ENCODE measurements around the gene PSTPIP2.
"Not testable (repeated sequence)": the region's sequence is repeated elsewhere in the genome, so short reads cannot be mapped to it uniquely, and the experiment has no call there.

Gene PSTPIP2

DNA sequence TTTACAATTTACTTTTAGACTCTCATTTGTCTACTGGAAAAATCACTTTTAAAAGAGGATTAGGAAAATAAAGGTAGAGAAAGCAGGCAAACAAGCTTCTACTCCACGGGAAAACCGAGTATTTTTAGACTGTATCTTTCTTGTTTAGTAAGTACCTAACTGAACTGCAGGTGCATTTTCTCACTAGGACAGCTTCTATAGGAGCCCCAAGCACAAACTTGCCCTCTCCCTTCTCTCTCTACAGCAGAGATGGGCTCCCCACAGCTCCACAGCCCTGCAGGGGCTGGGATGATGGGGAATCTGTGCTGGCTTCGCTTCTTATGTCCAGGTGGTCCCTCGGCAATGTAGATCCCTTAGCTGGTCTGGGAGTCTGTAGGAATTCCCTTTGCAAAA, 16.2 kb downstream of the PSTPIP2 start:
- H3K4me3 ChIP-seq (ENCODE audit: low read length), result no peak overlapping the region; the same call in 1 of the 2 replicates
- no peak for TF ChIP-seq ZNF274 (IDR thresholded peaks at IDR 0.05; ENCODE audit: low read depth, low read length)

DNA sequence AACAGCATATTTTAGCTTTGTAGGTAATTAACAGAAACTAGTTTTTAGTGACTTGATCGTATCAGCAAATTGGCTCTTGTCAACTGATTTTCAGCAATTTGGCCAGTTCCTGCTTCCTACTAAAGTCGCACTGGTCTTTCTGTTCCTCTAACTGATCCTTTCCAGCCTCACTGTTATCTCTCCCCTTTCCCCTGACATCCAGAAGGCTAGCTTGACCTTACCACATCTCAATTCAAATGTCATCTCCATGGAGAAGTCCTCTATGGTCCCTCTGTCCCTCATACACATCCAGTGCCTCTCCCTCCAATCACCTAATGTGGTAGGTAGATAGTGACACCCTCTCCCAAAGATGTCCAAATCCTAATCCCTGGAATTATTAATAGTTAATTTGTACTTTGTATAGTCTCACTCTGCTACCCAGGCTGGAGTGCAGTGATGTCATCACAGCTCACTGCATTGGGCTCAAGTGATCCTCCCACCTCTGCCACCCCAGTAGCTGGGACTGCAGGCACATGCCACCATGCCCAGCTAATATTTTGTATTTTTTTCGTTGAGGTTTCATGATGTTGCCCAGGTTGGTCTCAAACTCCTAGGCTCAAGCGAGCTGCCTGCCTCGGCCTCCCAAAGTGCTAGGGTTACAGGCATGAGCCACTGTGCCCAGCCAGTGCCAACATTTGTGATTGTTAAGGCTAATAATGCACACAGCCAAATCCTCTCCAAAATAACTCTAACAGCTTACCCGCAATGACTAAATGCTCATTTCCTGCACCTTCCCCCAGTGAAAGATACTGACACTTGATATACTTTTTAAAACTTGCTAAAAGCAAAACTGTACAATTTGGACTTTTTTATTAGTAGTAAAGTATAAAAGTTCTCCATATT, 16.9 kb downstream of the PSTPIP2 start:
- no peak for TF ChIP-seq ZNF274 (IDR thresholded peaks at IDR 0.05; ENCODE audit: low read depth, low read length)

DNA sequence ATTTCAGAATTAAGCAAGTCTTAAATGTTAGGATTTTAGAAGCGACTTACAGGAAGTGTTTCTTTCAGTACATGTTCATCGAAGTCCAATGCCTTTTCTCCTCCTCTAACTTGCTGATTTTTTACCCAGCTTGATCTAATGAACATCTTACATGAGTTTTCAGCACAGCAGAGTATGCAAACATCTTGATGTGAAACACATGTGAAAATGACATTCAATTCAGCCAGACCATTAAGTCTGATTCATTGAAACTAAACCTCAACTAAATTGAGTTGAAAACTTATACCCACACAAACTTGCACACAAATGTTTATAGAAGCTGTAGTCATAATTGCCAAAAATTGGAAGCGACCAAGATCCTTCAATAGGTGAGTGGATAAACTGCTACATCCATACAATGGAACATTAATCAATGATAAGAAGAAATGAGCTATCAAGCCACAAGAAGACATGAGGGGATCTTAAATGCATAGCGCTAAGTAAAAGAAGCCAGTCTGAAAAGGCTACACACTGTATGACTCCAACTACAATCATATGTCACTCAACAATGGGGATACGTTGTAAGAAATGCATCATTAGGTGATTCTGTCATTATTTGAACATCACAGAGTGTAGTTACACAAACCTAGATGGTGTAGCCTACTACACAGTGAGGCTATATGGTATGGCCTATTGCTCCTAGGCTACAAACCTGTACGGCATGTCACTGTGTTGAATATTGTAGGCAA, 18.5 kb downstream of the PSTPIP2 start:
- no peak overlapping the region for H3K4me3 ChIP-seq (ENCODE audit: low read length)
- TF ChIP-seq ZNF274 (IDR thresholded peaks at IDR 0.05; ENCODE audit: low read depth, low read length), result no peak

More for the DNA sequence above, 16.9 kb downstream of the PSTPIP2 start:
- H3K4me3 ChIP-seq (ENCODE audit: low read length), result no peak overlapping the region; the same call in 1 of the 2 replicates

DNA sequence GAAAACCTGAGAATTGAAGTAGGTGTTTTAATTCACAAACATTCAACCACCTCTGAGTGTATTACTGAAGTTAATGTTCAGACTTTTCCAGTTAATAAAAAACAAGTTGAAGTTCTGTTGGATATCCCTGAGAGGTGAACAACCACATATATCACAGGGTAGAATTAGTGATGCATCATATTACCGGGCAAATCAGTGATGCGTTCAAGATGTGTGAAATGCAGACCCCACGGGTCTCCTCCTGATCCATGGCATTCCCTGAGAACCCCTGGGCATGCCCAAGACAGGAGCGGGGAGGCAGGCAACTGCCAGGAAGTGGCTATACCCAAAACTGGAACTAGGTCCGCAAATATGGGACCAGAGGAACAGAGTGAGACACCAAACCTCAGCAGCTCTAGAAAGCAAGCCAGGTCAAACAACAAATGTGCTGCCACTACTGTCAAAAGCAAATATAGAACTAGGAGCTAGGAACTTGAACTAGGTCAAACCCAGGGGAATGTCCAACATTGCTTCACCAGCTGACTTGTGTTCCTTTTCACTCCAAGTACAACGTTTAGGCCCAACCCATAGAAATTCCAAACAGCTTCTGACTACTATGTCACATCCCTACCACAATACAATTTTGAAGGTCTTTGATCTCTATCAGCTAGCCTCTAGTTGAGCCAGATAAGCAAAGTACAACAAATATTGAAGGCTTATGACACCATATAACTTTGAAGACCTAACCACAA, 20.2 kb downstream of the PSTPIP2 start:
- no peak overlapping the region for H3K4me3 ChIP-seq (ENCODE audit: low read length)
- TF ChIP-seq ZNF274 (IDR thresholded peaks at IDR 0.05; ENCODE audit: low read depth, low read length), result no peak

DNA sequence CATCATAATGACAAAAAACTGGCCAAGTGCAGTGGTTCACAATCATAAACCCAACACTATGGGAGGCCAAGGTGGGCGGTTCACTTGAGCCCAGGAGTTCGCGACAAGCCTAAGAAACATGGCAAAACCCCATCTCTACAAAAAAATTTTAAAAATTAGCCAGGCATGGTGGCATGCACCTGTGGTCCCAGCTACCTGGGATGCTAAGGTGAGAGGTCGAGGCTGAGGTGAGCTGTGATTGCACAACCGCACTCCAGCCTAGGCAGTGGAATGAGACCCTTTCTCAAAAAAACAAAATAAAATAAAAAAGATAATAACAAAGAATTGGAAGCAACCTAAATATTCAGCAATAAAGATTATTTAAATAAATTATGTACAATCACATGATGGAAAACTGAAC, 21.8 kb downstream of the PSTPIP2 start:
- TF ChIP-seq ZNF274 (IDR thresholded peaks at IDR 0.05; ENCODE audit: low read depth, low read length), result no peak
- no peak overlapping the region for H3K4me3 ChIP-seq (ENCODE audit: low read length)

DNA sequence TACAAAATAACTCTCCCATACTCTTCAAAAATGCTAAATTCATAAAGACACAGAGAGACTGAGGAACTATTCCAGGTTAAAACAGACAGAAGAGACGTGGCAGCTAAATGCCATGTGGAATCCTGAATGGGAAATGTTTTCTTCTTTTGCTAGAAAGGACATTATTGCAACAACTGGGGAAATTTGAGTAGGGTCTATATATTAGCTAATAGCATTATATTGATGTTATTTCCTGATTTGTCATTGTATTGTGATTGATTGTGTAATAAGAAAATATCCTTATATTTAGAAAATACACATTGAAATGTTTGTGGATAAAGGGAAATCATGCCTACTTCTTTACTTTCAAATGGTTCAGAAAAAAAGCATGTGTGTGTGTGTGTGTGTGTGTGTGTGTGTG, 23.4 kb downstream of the PSTPIP2 start:
- H3K4me3 ChIP-seq (ENCODE audit: low read length), result no peak overlapping the region
- TF ChIP-seq ZNF274 (IDR thresholded peaks at IDR 0.05; ENCODE audit: low read depth, low read length), result no peak

DNA sequence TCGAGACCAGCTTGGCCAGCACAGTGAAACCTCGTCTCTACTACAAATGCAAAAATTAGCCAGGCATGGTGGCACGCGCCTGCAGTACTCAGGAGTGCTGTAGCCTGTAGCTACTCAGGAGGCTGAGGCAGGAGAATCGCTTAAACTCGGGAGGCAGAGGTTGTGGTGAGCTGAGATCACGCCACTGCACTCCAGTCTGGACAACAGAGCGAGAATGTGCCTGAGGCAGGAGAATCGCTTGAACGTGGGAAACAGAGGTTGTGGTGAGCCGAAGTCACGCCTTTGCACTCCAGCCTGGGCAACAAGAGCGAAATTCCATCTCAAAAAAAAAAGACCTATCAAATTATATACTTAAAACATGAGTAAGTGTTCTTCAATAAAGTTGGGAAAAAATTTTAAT, 24.7 kb downstream of the PSTPIP2 start:
- not testable (repeated sequence) for H3K4me3 ChIP-seq (ENCODE audit: low read length)

DNA sequence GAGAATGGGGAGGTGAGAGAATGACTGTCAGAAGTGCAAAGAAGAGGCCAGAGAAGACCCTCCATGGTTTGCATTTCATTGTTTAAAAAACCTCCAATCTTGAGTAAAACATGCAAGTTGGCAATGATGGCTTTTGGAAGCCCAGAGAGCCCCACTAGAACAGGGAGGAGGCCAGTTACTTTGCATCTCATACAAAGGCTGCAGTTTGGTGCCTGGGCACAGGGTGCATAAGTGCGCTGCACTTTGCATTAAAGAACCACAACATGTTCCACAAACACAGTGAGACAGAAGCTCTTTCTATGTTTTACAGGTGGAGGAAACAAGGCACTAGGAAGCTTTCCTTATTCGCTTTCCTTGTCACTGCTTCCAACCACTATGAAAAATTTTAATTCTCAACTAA, 25.4 kb downstream of the PSTPIP2 start:
- no peak overlapping the region for H3K4me3 ChIP-seq (ENCODE audit: low read length)
- TF ChIP-seq ZNF274 (IDR thresholded peaks at IDR 0.05; ENCODE audit: low read depth, low read length), result no peak

DNA sequence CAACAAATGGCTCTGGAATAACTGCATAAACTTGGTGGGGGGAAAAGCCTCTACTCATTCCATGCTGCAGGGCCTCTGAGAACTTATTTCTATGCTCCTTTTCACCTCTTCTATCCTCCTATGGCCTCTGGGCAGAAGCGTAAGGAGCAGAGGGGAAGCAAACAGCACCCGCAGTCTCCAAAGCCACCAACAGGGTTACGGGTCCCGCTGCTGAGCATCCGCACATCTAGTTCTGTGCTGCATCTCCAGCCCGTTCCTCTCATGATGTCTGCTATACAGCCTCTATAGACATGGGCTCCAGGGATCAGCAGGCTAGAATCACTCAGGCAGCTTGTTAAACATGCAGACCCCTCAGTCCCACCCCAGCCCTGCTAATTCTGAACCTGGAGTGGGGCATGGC, 25.9 kb downstream of the PSTPIP2 start:
- TF ChIP-seq ZNF274 (IDR thresholded peaks at IDR 0.05; ENCODE audit: low read depth, low read length), result no peak
- no peak overlapping the region for H3K4me3 ChIP-seq (ENCODE audit: low read length)

DNA sequence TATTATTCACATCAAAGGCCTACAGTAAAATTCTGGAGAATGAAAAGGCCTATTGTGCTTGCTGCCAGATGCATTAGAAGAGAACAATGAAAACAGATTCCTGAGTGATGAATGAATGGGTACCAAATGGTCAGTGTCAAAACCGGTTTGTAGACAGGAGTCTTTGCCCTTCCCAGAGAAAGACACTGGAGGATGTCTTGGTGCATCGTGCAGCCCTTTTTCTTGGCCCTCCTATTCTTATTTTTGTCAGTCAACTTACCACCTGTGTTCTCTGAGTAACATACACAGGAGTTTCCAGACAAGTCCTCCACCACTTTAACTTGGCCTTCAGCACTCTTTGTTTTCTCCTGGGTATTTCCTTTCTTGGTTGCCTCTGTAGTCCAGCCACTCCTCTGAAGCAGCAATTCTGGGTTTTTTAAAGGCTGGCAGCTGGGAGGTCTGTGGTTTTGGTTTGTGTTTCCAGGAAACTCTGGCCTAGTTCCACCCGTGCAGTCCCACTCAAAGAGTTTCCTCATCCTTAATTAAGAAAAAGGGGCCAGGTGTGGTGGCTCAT, 29.4 kb downstream of the PSTPIP2 start:
- TF ChIP-seq ZNF274 (IDR thresholded peaks at IDR 0.05; ENCODE audit: low read depth, low read length), result no peak
- no peak overlapping the region for H3K4me3 ChIP-seq (ENCODE audit: low read length)

DNA sequence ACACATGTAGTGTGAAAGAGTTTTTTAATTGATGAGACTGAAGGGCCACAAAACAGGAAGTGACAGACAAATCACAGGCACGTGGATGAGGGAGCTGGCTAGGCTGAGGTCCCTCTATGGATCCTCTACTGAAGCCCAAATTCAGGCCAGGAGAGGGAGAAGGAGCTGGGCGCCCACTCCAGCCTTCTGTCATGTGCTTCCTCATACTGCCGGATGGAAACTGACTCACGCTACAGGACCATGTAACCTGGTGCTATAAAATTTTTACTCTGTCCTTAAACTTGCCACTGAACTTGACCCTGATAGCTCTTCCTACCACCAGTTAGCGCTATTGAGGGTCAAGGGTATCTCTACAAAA, 31.3 kb downstream of the PSTPIP2 start:
- TF ChIP-seq ZNF274 (IDR thresholded peaks at IDR 0.05; ENCODE audit: low read depth, low read length), result no peak
- no peak overlapping the region for H3K4me3 ChIP-seq (ENCODE audit: low read length)

DNA sequence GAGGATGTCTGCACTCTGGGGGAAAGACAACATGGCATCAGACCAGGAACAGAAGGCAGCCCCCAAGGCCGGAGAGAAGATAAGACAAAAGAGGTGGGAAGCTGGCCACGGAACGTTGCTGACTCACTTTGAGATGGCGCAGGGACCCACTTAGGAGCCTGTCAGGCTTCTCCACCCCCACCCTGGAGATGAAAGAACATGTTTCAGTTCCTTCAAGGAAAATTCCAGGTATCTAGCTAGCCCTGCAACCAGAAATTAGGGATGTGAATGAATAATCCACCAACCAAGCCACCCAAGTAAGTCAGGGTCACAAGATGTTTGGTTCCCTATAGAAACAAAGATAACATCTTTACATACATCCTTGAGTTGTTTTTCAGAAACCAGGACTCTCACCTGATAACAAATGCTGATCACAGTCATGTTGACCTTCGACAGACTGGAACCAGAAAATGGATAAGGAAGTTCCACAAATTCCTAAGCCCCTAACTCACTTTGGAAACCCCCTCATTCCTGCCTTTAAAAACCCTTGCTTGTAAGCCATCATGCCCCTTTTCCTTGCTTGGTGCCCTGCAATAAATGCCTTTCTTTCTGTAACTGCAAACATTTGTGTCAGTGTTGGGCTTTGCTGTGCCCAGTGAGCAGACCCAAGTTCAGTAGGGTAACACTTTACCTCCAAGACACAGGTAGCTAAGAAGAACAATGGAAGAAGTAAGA, 31.9 kb downstream of the PSTPIP2 start:
- TF ChIP-seq ZNF274 (IDR thresholded peaks at IDR 0.05; ENCODE audit: low read depth, low read length), result no peak
- no peak overlapping the region for H3K4me3 ChIP-seq (ENCODE audit: low read length)

DNA sequence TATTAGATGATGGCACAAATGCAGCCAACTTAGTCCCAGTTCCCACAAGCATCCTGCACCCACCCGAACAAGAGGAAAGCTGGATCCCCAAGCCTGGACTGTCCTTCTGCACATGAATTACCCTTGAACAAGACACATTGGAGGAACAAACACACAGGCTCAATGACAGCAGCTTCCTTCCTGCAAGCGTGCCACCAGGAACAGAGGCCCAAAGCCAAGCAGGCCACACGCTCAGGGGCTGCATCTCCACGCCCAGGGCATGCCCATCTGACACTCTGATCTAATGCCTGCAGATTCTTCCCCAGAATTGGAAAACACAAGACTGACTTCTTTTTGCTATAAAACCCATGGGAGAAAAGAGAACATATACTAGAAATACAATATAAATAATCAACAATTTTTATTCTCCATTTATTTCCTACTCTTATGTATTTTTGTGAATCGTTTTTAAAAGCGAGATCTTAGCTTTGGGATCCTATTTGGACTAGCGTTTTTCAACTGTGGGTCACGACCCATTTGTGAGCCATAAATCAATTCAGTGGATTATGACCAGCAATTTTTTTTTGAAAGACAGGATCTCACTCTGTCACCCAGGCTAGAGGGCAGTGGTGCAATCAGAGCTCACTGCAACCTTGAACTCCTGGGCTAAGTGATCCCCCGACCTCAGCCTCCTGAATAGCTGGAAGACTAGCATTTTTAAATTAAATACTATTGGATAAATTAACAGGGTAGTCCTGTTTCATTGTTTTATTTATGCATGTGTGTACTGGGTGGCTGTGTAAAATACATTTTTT, 34.4 kb downstream of the PSTPIP2 start:
- TF ChIP-seq ZNF274 (IDR thresholded peaks at IDR 0.05; ENCODE audit: low read depth, low read length), result no peak
- no peak overlapping the region for H3K4me3 ChIP-seq (ENCODE audit: low read length)
